WTC11 (cell line): ENCODE data around the gene TNFSF11. TPM values are rescaled to one million over a fixed set of nuclear protein-coding genes. Genes with fewer than 3 reads are reported as not detected.

ENCODE experiments used
- ATAC-seq: fragments of 200-7000 bp; cut with Tn5 transposase; 2 replicates; pipeline ENCODE4 v1.10.0; 2021; ENCODE audit warnings: mild to moderate bottlenecking, moderate library complexity
- CTCF ChIA-PET: fragments of 300-600 bp; sonication (Branson Sonifier 250); formaldehyde crosslinking; loops from one replicate; lab custom pipeline; 2021; ENCODE audit warnings: antibody characterized with exemption; lab: Charles Lee
- POLR2A ChIA-PET: fragments of 350-600 bp; sonication (Branson Sonifier 250); formaldehyde crosslinking; loops from one replicate; lab custom pipeline; 2021; ENCODE audit warnings: antibody characterized with exemption; lab: Charles Lee
- DNase-seq: peaks from one replicate; pipeline ENCODE4 v3.0.0; 2021; ENCODE audit warnings: low spot score
- H3K27ac Mint-ChIP-seq: 2 replicates; pipeline ENCODE4 v1.8.0; 2021; ENCODE audit warnings: mixed read lengths
- H3K27me3 Mint-ChIP-seq: 2 replicates; pipeline ENCODE4 v1.8.0; 2021; ENCODE audit warnings: low read depth, mild to moderate bottlenecking, moderate library complexity, mixed read lengths
- H3K36me3 Mint-ChIP-seq: 2 replicates; pipeline ENCODE4 v1.8.0; 2021; ENCODE audit warnings: mixed read lengths
- H3K4me1 Mint-ChIP-seq: 2 replicates; pipeline ENCODE4 v1.8.0; 2022; ENCODE audit warnings: mixed read lengths
- H3K4me3 Mint-ChIP-seq: 2 replicates; pipeline ENCODE4 v1.8.0; 2021; ENCODE audit warnings: mild to moderate bottlenecking, moderate library complexity, mixed read lengths
- H3K9me3 Mint-ChIP-seq: 2 replicates; pipeline ENCODE4 v1.8.0; 2021; ENCODE audit warnings: mixed read lengths
- ATF6 ChIP-seq: sonication (generic); formaldehyde crosslinking; IDR thresholded peaks from 2 replicates; pipeline ENCODE4 v1.8.1; 2023; ENCODE audit warnings: mild to moderate bottlenecking, missing genetic modification reagents
- CREB1 ChIP-seq: sonication (generic); formaldehyde crosslinking; IDR thresholded peaks from 2 replicates; pipeline ENCODE4 v1.8.0; 2023; ENCODE audit warnings: mild to moderate bottlenecking, missing genetic modification reagents
- E2F4 ChIP-seq: sonication (generic); formaldehyde crosslinking; IDR thresholded peaks from 2 replicates; pipeline ENCODE4 v1.8.1; 2022; ENCODE audit warnings: low read depth, mild to moderate bottlenecking, moderate library complexity, missing genetic modification reagents, borderline replicate concordance
- FOXK1 ChIP-seq: sonication (generic); formaldehyde crosslinking; IDR thresholded peaks from 2 replicates; pipeline ENCODE4 v1.8.0; 2022; ENCODE audit warnings: mild to moderate bottlenecking, moderate library complexity, missing genetic modification reagents
- HMGA2 ChIP-seq: fragments of 250-450 bp; sonication (Bioruptor Pico); IDR thresholded peaks from 2 replicates; pipeline ENCODE4 v1.4.0; 2021; ENCODE audit warnings: mild to moderate bottlenecking, moderate library complexity
- IRF1 ChIP-seq: sonication (generic); formaldehyde crosslinking; IDR thresholded peaks from 2 replicates; pipeline ENCODE4 v1.8.0; 2023; ENCODE audit warnings: missing genetic modification reagents
- JUN ChIP-seq: sonication (generic); formaldehyde crosslinking; IDR thresholded peaks from 2 replicates; pipeline ENCODE4 v1.8.0; 2023; ENCODE audit warnings: mild to moderate bottlenecking, missing genetic modification reagents
- NR2C2 ChIP-seq: sonication (generic); formaldehyde crosslinking; IDR thresholded peaks from 2 replicates; pipeline ENCODE4 v1.8.0; 2022; ENCODE audit warnings: mild to moderate bottlenecking, missing genetic modification reagents
- NR3C1 ChIP-seq: sonication (generic); formaldehyde crosslinking; conservative IDR thresholded peaks from 2 replicates; pipeline ENCODE4 v1.8.1; 2023; ENCODE audit warnings: low read depth, mild to moderate bottlenecking, missing genetic modification reagents
- SMAD3 ChIP-seq: sonication (generic); formaldehyde crosslinking; IDR thresholded peaks from 2 replicates; pipeline ENCODE4 v1.8.0; 2022; ENCODE audit warnings: missing genetic modification reagents, mild to moderate bottlenecking, borderline replicate concordance
- TP53 ChIP-seq: sonication (generic); formaldehyde crosslinking; IDR thresholded peaks from 2 replicates; pipeline ENCODE4 v1.8.1; 2023; ENCODE audit warnings: mild to moderate bottlenecking, missing genetic modification reagents
- USF2 ChIP-seq: sonication (generic); formaldehyde crosslinking; IDR thresholded peaks from 2 replicates; pipeline ENCODE4 v1.8.1; 2023; ENCODE audit warnings: mild to moderate bottlenecking, missing genetic modification reagents, moderate library complexity
- ZBTB43 ChIP-seq: sonication (generic); formaldehyde crosslinking; IDR thresholded peaks from 2 replicates; pipeline ENCODE4 v1.8.1; 2023; ENCODE audit warnings: mild to moderate bottlenecking, missing genetic modification reagents
- ZNF121 ChIP-seq: sonication (generic); formaldehyde crosslinking; IDR thresholded peaks from 2 replicates; pipeline ENCODE4 v1.8.0; 2023; ENCODE audit warnings: missing genetic modification reagents
- ZNF281 ChIP-seq: sonication (generic); formaldehyde crosslinking; IDR thresholded peaks from 2 replicates; pipeline ENCODE4 v1.8.0; 2023; ENCODE audit warnings: mild to moderate bottlenecking, missing genetic modification reagents
- ZSCAN18 ChIP-seq: fragments of 250-450 bp; sonication (Bioruptor Pico); IDR thresholded peaks from 2 replicates; pipeline ENCODE4 v2.1.2; 2022; ENCODE audit warnings: mild to moderate bottlenecking, moderate library complexity
- total RNA-seq: library from RNA; stranded (reverse); gene quantifications from 3 replicates; pipeline ENCODE4 v1.2.3, GENCODE V29; 2021

TNFSF11 gene
- total RNA-seq, 1 experiment from 2014 or later: 6.1 TPM

GRCh38 chr13:42650506-42650905 lies 76.6 kb downstream of the TNFSF11 start:
- Mint-ChIP-seq H3K4me1 (peaks cover 14% of the 10 kb centered on the region), H3K36me3 (no peaks in the 10 kb centered on the region), H3K27ac (no peak overlapping the region), H3K27me3 (no peaks in the 10 kb centered on the region; the same call in 1 of the 2 replicates), H3K4me3 (no peak overlapping the region), H3K9me3 (peaks cover 10% of the 10 kb centered on the region)
- POLR2A ChIA-PET: interaction anchor here (0.6 kb wide), 1 partner anchor 53 kb away, joined by 8 read pairs; no protein-coding TSS in a partner anchor
- CTCF ChIA-PET: no interaction called here
- TF ChIP-seq USF2 (CRISPR knock-in tag) (no peak), CREB1 (no peak), ZSCAN18 (CRISPR knock-in tag) (no peak), ZNF121 (CRISPR knock-in tag) (no peak), ZBTB43 (CRISPR knock-in tag) (no peak), JUN (CRISPR knock-in tag) (no peak), E2F4 (no peak), HMGA2 (CRISPR knock-in tag) (no peak), TP53 (no peak), ZNF281 (no peak), ATF6 (no peak), NR3C1 (CRISPR knock-in tag) (no peak)
- DNase-seq (no peak), ATAC-seq (no peak)

GRCh38 chr13:42651936-42652641 lies 78.1 kb downstream of the TNFSF11 start:
- POLR2A ChIA-PET: no interaction called here
- Mint-ChIP-seq H3K4me3 (no peak overlapping the region), H3K27me3 (no peaks in the 10 kb centered on the region; the same call in 1 of the 2 replicates), H3K36me3 (no peaks in the 10 kb centered on the region), H3K27ac (no peak overlapping the region), H3K9me3 (peaks cover 10% of the 10 kb centered on the region), H3K4me1 (peaks cover 28% of the 10 kb centered on the region)
- CTCF ChIA-PET: no interaction called here
- ATAC-seq: no peak
- TF ChIP-seq FOXK1 (CRISPR knock-in tag) (no peak), SMAD3 (CRISPR knock-in tag) (no peak), NR2C2 (CRISPR knock-in tag) (no peak), IRF1 (no peak)
- no peak for DNase-seq
